ENCODE data around the gene PECR. TPM values are rescaled to one million over a fixed set of nuclear protein-coding genes. Genes with fewer than 3 reads are reported as not detected.
A peak's percentile ranks its signal among the peaks of the same experiment; 100 is the strongest.

The PECR gene
- total RNA-seq, 1 experiment from 2014 or later, result 15.3 TPM

DNA sequence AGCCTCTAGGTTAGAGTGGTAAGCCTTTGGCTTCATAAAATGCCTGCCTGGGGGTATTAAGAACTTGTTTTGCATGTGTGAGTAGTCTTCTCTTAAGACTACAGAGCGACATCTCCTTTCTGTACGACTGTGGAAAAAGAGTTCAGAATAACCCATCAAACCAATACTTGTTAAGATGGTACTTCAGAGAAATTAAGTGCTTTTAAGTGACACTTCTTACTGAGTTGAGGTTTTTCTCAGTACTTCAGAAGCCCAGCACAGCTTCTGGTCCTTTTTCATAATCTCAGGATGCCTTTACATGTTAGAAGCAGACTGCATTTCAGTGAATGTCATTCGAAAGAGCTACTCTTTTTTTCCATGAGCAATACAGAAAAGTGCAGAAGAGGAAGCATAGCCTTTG, 38.4 kb upstream of the PECR start:
- no peak overlapping the region for H2AK5ac ChIP-seq (ENCODE audit: insufficient read length, low read length)
- peaks cover 5% of the 10 kb centered on the region for H3K23me2 ChIP-seq (ENCODE audit: insufficient read length, low read depth, low read length, poor library complexity, severe bottlenecking)
- no peak overlapping the region for H2BK120ac ChIP-seq (ENCODE audit: low read depth, low read length, poor library complexity, severe bottlenecking)
- H3K27me3 Mint-ChIP-seq (ENCODE audit: low read depth), result no peaks in the 10 kb centered on the region
- H3K36me3 Mint-ChIP-seq (ENCODE audit: insufficient read depth in 1 of 3, low read depth in 3 of 3), result peaks cover 71 to 100% (median 93%) of the 10 kb centered on the region in 3 experiments; a peak in 6 of 7 replicates
- no peak overlapping the region for H3K23ac ChIP-seq (ENCODE audit: insufficient read length, low read depth, low read length)
- no peak overlapping the region for H2BK15ac ChIP-seq (ENCODE audit: low read depth, low read length)
- no peak overlapping the region for H4K5ac ChIP-seq (ENCODE audit: insufficient read length, low read depth, low read length)
- no peak overlapping the region for H3K14ac ChIP-seq (ENCODE audit: insufficient read depth, low read length)
- H3K9me3 Mint-ChIP-seq, result no peaks in the 10 kb centered on the region; a peak in 1 of 5 replicates
- no peak overlapping the region for H2BK12ac ChIP-seq (ENCODE audit: insufficient read length, low read depth, low read length)
- H4K91ac ChIP-seq (ENCODE audit: insufficient read length, low read depth, low read length), result no peak overlapping the region
- H3K56ac ChIP-seq (ENCODE audit: insufficient read length, low read depth, low read length), result no peak overlapping the region
- H3K27ac ChIP-seq (ENCODE audit: insufficient read length, low read depth, low read length), result no peak overlapping the region
- no peak overlapping the region for H2BK5ac ChIP-seq (ENCODE audit: insufficient read length, low read length)
- no peak overlapping the region for H3K9ac ChIP-seq (ENCODE audit: extremely low read depth, insufficient read length, low read length)
- TF ChIP-seq, protein P1, sequence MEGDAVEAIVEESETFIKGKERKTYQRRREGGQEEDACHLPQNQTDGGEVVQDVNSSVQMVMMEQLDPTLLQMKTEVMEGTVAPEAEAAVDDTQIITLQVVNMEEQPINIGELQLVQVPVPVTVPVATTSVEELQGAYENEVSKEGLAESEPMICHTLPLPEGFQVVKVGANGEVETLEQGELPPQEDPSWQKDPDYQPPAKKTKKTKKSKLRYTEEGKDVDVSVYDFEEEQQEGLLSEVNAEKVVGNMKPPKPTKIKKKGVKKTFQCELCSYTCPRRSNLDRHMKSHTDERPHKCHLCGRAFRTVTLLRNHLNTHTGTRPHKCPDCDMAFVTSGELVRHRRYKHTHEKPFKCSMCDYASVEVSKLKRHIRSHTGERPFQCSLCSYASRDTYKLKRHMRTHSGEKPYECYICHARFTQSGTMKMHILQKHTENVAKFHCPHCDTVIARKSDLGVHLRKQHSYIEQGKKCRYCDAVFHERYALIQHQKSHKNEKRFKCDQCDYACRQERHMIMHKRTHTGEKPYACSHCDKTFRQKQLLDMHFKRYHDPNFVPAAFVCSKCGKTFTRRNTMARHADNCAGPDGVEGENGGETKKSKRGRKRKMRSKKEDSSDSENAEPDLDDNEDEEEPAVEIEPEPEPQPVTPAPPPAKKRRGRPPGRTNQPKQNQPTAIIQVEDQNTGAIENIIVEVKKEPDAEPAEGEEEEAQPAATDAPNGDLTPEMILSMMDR (conservative IDR thresholded peaks at IDR 0.05), result no peak
- peaks cover 16% of the 10 kb centered on the region; the same call in 1 of the 2 replicates for H3K79me2 ChIP-seq (ENCODE audit: insufficient read depth, low read length)
- peaks cover 2% of the 10 kb centered on the region; the same call in 1 of the 2 replicates for H3K4me1 ChIP-seq (ENCODE audit: insufficient read depth, low read length)
- H2AFZ ChIP-seq (ENCODE audit: low read length), result no peak overlapping the region
- no peak for DNase-seq
- H3K9me3 ChIP-seq (ENCODE audit: control insufficient read depth, low read depth, low read length), result no peaks in the 10 kb centered on the region
- no peak overlapping the region for H3K4me3 Mint-ChIP-seq
- H4K20me1 ChIP-seq (ENCODE audit: control insufficient read depth, insufficient read depth, insufficient read length), result no peaks in the 10 kb centered on the region
- H3K18ac ChIP-seq (ENCODE audit: insufficient read length, low read depth, low read length), result no peak overlapping the region
- WGBS (ENCODE audit: extremely low coverage, insufficient read length, low lambda C conversion rate), result no CpG with 5 or more reads among the region's 3 CpGs
- H3T11ph ChIP-seq (ENCODE audit: low read length), result no peak overlapping the region
- peaks cover 17 to 25% of the 10 kb centered on the region in 2 experiments for H3K4me1 Mint-ChIP-seq
- no peak overlapping the region for H4K8ac ChIP-seq (replicated peaks; ENCODE audit: insufficient read length, low read depth, low read length)
- peaks cover 10% of the 10 kb centered on the region for H3K79me1 ChIP-seq (ENCODE audit: insufficient read depth, low read depth, low read length, poor library complexity, severe bottlenecking)
- H2BK20ac ChIP-seq (ENCODE audit: low read depth, low read length, poor library complexity, severe bottlenecking), result no peak overlapping the region
- no peaks in the 10 kb centered on the region for H3K27me3 ChIP-seq (ENCODE audit: insufficient read depth, low read length)
- no peak overlapping the region for H3K4ac ChIP-seq (ENCODE audit: low read depth, low read length)
- H3K27ac Mint-ChIP-seq, result peak overlapping the region in 1 of 3 experiments; percentile 64; a peak in 2 of 7 replicates
- no peak overlapping the region for H3K4me2 ChIP-seq (ENCODE audit: insufficient read depth, insufficient read length, low read length)

Data from H9 (cell line).